Keratinocyte (primary cell): ENCODE results near the gene STON2. TPM values are rescaled to one million over a fixed set of nuclear protein-coding genes. Genes with fewer than 3 reads are reported as not detected.
A peak's percentile ranks its signal among the peaks of the same experiment; 100 is the strongest.

Experiments
- DNase-seq: peaks from one replicate; pipeline ENCODE4 v3.0.0-alpha.2; 2011; ENCODE audit warnings: low read depth, missing footprints, low spot score
- FAIRE-seq: peaks from 2 replicates; lab custom pipeline; 2011; peaks lifted over from hg19 to GRCh38; lab: Jason Lieb, UNC
- H2AFZ ChIP-seq: 2 replicates; pipeline ENCODE4 v1.6.0; 2012; ENCODE audit warnings: low read length, control low read depth, inconsistent platforms; ENCODE audit not compliant: control insufficient read depth
- H3K27ac ChIP-seq: 2 replicates; pipeline ENCODE4 v1.5.1; 2011; ENCODE audit warnings: low read length; ENCODE audit not compliant: control insufficient read depth, insufficient read depth
- H3K27me3 ChIP-seq: 3 replicates; pipeline ENCODE4 v1.6.0; 2011; ENCODE audit warnings: low read length; ENCODE audit not compliant: control insufficient read depth, insufficient read depth; ENCODE audit errors: extremely low read depth
- H3K36me3 ChIP-seq, 2 experiments: 2 replicates in 1 of 2; 3 replicates in 1 of 2; pipeline ENCODE4 v1.5.1; 2011; ENCODE audit warnings: low read length in 2 of 2, mild to moderate bottlenecking in 1 of 2; ENCODE audit not compliant: control insufficient read depth in 2 of 2, insufficient read depth in 2 of 2; ENCODE audit errors: extremely low read depth in 1 of 2
- H3K4me1 ChIP-seq: 3 replicates; pipeline ENCODE4 v1.5.1; 2011; ENCODE audit warnings: low read length; ENCODE audit not compliant: control insufficient read depth, insufficient read depth; ENCODE audit errors: extremely low read depth
- H3K4me2 ChIP-seq: 3 replicates; pipeline ENCODE4 v1.6.0; 2011; ENCODE audit warnings: low read depth, low read length; ENCODE audit not compliant: control insufficient read depth, insufficient read depth; ENCODE audit errors: extremely low read depth
- H3K4me3 ChIP-seq, 3 experiments: fragments of 200-600 bp in 1 of 3; sonication (generic) in 1 of 3; 2 replicates in 2 of 3; 3 replicates in 1 of 3; pipeline ENCODE4 v1.5.1; 2011 to 2016; ENCODE audit warnings: low read length in 3 of 3, mild to moderate bottlenecking in 3 of 3, control low read depth in 2 of 3, inconsistent platforms in 1 of 3, low read depth in 1 of 3, mixed read lengths in 1 of 3, mixed run types in 1 of 3, moderate library complexity in 1 of 3; ENCODE audit not compliant: control insufficient read depth in 2 of 3, insufficient read depth in 2 of 3; ENCODE audit errors: extremely low read depth in 1 of 3
- H3K79me2 ChIP-seq: 2 replicates; pipeline ENCODE4 v1.6.0; 2012; ENCODE audit warnings: low read length; ENCODE audit not compliant: control insufficient read depth, insufficient read depth
- H3K9ac ChIP-seq: 3 replicates; pipeline ENCODE4 v1.6.0; 2011; ENCODE audit warnings: low read length; ENCODE audit not compliant: control insufficient read depth, insufficient read depth; ENCODE audit errors: extremely low read depth
- H3K9me1 ChIP-seq: 3 replicates; pipeline ENCODE4 v1.6.0; 2011; ENCODE audit warnings: low read length; ENCODE audit not compliant: control insufficient read depth, insufficient read depth; ENCODE audit errors: extremely low read depth
- H3K9me3 ChIP-seq: 2 replicates; pipeline ENCODE4 v1.5.1; 2012; ENCODE audit warnings: low read depth, low read length; ENCODE audit not compliant: control insufficient read depth
- H4K20me1 ChIP-seq: 3 replicates; pipeline ENCODE4 v1.6.0; 2011; ENCODE audit warnings: low read length; ENCODE audit not compliant: control insufficient read depth, insufficient read depth; ENCODE audit errors: extremely low read depth
- EZH2 ChIP-seq: IDR thresholded peaks from one replicate; pipeline ENCODE4 v1.6.1; 2012; ENCODE audit warnings: inconsistent platforms, mild to moderate bottlenecking, low read length, moderate library complexity
- dilution Hi-C: fragments of 300-500 bp; cut with MboI; formaldehyde crosslinking; loops from one replicate; pipeline ENCODE4 v1.7.0; 2020; ENCODE audit warnings: low sequenced_read_pairs; ENCODE audit not compliant: extremely low pct_ligation_motif_present
- polyA plus RNA-seq, 5 experiments: library from polyadenylated mRNA; depleted of rRNA in 3 of 5; stranded (reverse) in 3 of 5; stranded (forward) in 1 of 5; unstranded in 1 of 5; fragments of >200 nt; gene quantifications; 1 replicate in 1 of 5; 2 replicates in 3 of 5; 3 replicates in 1 of 5; pipeline versions ENCODE4 v1.2.1 to v1.2.3, GENCODE V29; 2011 to 2012; ENCODE audit warnings: missing spikeins in 2 of 5, low read depth in 1 of 5, low replicate concordance in 1 of 5
- TF ChIP-seq, protein P1 (sequence below), 3 experiments: IDR thresholded peaks in 1 of 3; conservative IDR thresholded peaks in 1 of 3; optimal IDR thresholded peaks in 1 of 3; 2 replicates in 2 of 3; 3 replicates in 1 of 3; pipeline versions ENCODE3 to v1.5.1; 2011; ENCODE audit warnings: low read length in 3 of 3, mild to moderate bottlenecking in 3 of 3, moderate library complexity in 2 of 3, control low read depth in 1 of 3, inconsistent platforms in 1 of 3; ENCODE audit not compliant: insufficient read depth in 2 of 3; ENCODE audit errors: extremely low read depth in 1 of 3

Gene STON2
- polyA plus RNA-seq, 1 donor (not counting 4 experiments of a cell fraction or from before 2014, with no cell fraction given): 82.3 TPM

DNA sequence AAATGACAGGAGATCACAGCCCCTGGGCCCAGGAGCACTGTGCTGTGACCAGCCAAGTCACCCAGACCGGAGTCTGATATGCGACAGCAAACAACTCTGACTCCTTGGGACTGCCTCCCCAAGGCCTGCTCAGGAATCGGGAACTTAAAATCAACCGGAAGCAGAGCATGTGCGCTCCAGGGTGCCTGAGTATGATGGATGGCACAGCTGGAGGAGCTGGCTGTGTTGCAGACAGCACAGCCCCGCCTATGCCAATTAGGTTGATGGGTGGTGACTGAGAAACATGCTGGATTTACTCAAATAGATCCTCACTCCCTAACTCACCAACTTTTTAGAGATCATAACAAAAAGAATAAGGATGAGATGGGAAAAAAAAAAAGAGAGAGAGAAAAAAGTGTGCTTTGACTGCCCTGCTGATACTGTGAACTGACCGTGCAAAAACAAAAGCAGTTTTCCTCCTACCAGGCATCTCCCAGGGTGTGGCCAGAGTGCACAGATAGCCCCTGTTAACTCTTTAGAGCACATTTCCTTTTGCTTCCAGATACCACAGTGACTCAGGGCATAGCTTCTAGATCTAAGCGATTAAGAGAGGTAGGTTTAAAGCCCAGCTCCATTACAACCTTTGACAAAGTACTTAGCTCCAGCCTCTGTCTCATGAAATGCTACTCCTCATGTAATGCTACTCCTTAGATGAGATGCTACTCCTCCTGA lies 27.4 kb upstream of the STON2 start:
- H3K9me3 ChIP-seq: no peaks in the 10 kb centered on the region
- H3K27ac ChIP-seq: no peak overlapping the region
- no peaks in the 10 kb centered on the region for H3K36me3 ChIP-seq
- H3K4me2 ChIP-seq: peak overlapping the region; percentile 68
- H3K4me1 ChIP-seq: peaks cover 22% of the 10 kb centered on the region
- peaks cover 2% of the 10 kb centered on the region for H4K20me1 ChIP-seq
- DNase-seq (no peak), FAIRE-seq (no peak)
- peaks cover 2% of the 10 kb centered on the region for H3K9me1 ChIP-seq
- H3K27me3 ChIP-seq: no peaks in the 10 kb centered on the region
- H3K4me3 ChIP-seq: no peak overlapping the region
- no peak for TF ChIP-seq EZH2
- TF ChIP-seq, protein P1, sequence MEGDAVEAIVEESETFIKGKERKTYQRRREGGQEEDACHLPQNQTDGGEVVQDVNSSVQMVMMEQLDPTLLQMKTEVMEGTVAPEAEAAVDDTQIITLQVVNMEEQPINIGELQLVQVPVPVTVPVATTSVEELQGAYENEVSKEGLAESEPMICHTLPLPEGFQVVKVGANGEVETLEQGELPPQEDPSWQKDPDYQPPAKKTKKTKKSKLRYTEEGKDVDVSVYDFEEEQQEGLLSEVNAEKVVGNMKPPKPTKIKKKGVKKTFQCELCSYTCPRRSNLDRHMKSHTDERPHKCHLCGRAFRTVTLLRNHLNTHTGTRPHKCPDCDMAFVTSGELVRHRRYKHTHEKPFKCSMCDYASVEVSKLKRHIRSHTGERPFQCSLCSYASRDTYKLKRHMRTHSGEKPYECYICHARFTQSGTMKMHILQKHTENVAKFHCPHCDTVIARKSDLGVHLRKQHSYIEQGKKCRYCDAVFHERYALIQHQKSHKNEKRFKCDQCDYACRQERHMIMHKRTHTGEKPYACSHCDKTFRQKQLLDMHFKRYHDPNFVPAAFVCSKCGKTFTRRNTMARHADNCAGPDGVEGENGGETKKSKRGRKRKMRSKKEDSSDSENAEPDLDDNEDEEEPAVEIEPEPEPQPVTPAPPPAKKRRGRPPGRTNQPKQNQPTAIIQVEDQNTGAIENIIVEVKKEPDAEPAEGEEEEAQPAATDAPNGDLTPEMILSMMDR (optimal IDR thresholded peaks at IDR 0.05 in 1 of 3, IDR thresholded peaks at IDR 0.05 in 1 of 3, conservative IDR thresholded peaks at IDR 0.05 in 1 of 3; ENCODE audit: extremely low read depth in 1 of 3, insufficient read depth in 2 of 3, low read length in 3 of 3): no peak
- dilution Hi-C loops: no loop called here
- no peak overlapping the region for H3K9ac ChIP-seq
- peaks cover 7% of the 10 kb centered on the region for H3K79me2 ChIP-seq
- H2AFZ ChIP-seq: peak overlapping the region; percentile 14

GRCh38 chr14:81423504-81423903 lies 23.4 kb upstream of the STON2 start:
- Histone ChIP-seq H3K79me2 (no peaks in the 10 kb centered on the region), H3K9me3 (no peaks in the 10 kb centered on the region), H3K9ac (no peak overlapping the region), H3K9me1 (no peaks in the 10 kb centered on the region), H3K27me3 (no peaks in the 10 kb centered on the region), H3K4me1 (peaks cover 13% of the 10 kb centered on the region), H2AFZ (no peak overlapping the region), H3K4me2 (no peak overlapping the region), H3K4me3 (no peak overlapping the region), H4K20me1 (no peaks in the 10 kb centered on the region), H3K27ac (no peak overlapping the region), H3K36me3 (peaks cover 0 to 5% of the 10 kb centered on the region in 2 experiments)
- no peak for FAIRE-seq
- no peak for DNase-seq
- dilution Hi-C loops: no loop called here
- no peak for TF ChIP-seq EZH2
- TF ChIP-seq, protein P1 (optimal IDR thresholded peaks at IDR 0.05 in 1 of 3, IDR thresholded peaks at IDR 0.05 in 1 of 3, conservative IDR thresholded peaks at IDR 0.05 in 1 of 3; ENCODE audit: extremely low read depth in 1 of 3, insufficient read depth in 2 of 3, low read length in 3 of 3): no peak
